Naive B cell (primary cell): ENCODE measurements around the gene CPSF2. TPM values are rescaled to one million over a fixed set of nuclear protein-coding genes. Genes with fewer than 3 reads are reported as not detected.

Experiments used
- ATAC-seq, 2 donors: fragments of 150-1000 bp; cut with Tn5 transposase; 2 replicates each; pipeline ENCODE4 v1.10.0; 2021; ENCODE audit warnings: low read depth in 2 of 2, mild to moderate bottlenecking in 2 of 2, moderate library complexity in 2 of 2
- DNase-seq: peaks from one replicate; pipeline ENCODE4 v3.0.0; 2022
- H3K27ac Mint-ChIP-seq, 6 donors: one replicate each; pipeline ENCODE4 v1.8.0; 2020 to 2022; ENCODE audit warnings: mild to moderate bottlenecking in 6 of 6, mixed read lengths in 6 of 6, moderate library complexity in 5 of 6, inconsistent platforms in 2 of 6
- H3K27me3 Mint-ChIP-seq, 3 donors: one replicate each; pipeline ENCODE4 v1.8.0; 2021 to 2022; ENCODE audit warnings: mixed read lengths in 3 of 3, mild to moderate bottlenecking in 1 of 3
- H3K36me3 Mint-ChIP-seq, 2 donors: one replicate each; pipeline ENCODE4 v1.8.0; 2020 to 2022; ENCODE audit warnings: mixed read lengths in 2 of 2, inconsistent platforms in 1 of 2, mild to moderate bottlenecking in 1 of 2
- H3K4me1 Mint-ChIP-seq, 3 donors: one replicate each; pipeline ENCODE4 v1.8.0; 2020 to 2022; ENCODE audit warnings: mixed read lengths in 3 of 3, inconsistent platforms in 1 of 3, mild to moderate bottlenecking in 1 of 3, moderate library complexity in 1 of 3
- H3K4me3 Mint-ChIP-seq, 8 donors: one replicate each; pipeline ENCODE4 v1.8.0; 2020 to 2022; ENCODE audit warnings: mild to moderate bottlenecking in 8 of 8, mixed read lengths in 8 of 8, moderate library complexity in 8 of 8, inconsistent platforms in 2 of 8
- H3K9me3 Mint-ChIP-seq, 7 donors: one replicate each; pipeline ENCODE4 v1.8.0; 2020 to 2022; ENCODE audit warnings: mixed read lengths in 7 of 7, mild to moderate bottlenecking in 5 of 7, inconsistent platforms in 2 of 7, moderate library complexity in 1 of 7
- polyA plus RNA-seq, 6 donors: library from polyadenylated mRNA; unstranded; fragments of 300-500 nt; fragmentation: Illumina TruSeq; gene quantifications; one replicate each; pipeline ENCODE4 v1.2.3, GENCODE V29; 2021; ENCODE audit warnings: low read depth in 6 of 6

CPSF2 gene
- polyA plus RNA-seq, 6 donors from 2014 or later, result 14.4 to 27.9 (median 20.5) TPM

DNA sequence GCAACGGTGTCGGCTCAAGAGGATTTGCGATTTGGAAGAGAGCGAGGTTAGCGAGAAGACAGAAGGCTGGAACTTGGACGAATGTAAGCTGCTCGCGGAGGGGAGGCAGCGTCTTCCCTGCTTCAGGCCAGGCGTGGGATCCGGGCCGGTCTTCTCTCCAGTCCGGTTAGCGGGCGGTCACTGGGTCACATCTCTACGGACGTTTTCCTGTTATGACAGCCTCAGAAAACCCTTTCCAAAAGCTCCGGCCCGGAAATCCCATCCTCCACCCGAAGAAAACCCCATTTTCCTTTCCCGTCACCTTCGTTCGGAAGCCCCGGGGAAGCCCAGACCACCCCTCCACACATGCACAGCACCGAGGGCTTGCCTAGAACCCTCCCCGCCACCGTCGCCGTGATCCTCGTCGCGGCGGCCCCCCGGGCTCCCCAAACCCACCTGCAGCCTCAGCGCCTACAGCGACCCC lies 531 bp upstream of the CPSF2 start:
- Mint-ChIP-seq H3K36me3 (peaks cover 0 to 10% of the 10 kb centered on the region in 2 donors), H3K4me1 (peaks cover 29 to 59% (median 36%) of the 10 kb centered on the region in 3 donors)
- DNase-seq, result peak; percentile 11

DNA sequence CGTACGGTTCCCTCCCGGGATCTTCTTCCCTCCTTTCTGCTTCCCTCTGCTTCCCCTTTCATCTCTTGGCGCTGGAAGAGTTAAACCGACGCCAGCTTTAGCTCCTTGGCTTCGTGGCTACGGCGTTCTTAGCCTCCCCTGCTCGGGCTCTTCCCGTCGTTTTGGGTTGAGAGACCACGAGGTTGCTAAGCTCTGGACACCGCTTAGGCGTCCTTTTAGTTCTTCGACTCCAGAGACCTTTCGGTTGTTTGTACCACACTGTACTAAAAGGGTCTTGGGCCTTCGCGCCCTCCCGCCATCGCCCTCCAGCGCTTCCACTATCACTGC lies 545 bp downstream of the CPSF2 start:
- Mint-ChIP-seq H3K4me3 (peak overlapping the region; percentile 91 to 100 (median 99)), H3K27me3 (no peaks in the 10 kb centered on the region), H3K27ac (peak overlapping the region; percentile 95 to 100 (median 100)), H3K36me3 (peaks cover 5 to 16% of the 10 kb centered on the region in 2 donors), H3K9me3 (no peaks in the 10 kb centered on the region), H3K4me1 (peaks cover 35 to 56% (median 43%) of the 10 kb centered on the region in 3 donors)
- no peak for DNase-seq
- ATAC-seq, result peak in 1 of 2 donors; percentile 4

More for the DNA sequence above, 531 bp upstream of the CPSF2 start:
- Mint-ChIP-seq H3K4me3 (peak overlapping the region; percentile 91 to 100 (median 99)), H3K27me3 (no peaks in the 10 kb centered on the region), H3K9me3 (no peaks in the 10 kb centered on the region), H3K27ac (peak overlapping the region; percentile 95 to 100 (median 100))
- peak; percentile 11 to 15 for ATAC-seq

DNA sequence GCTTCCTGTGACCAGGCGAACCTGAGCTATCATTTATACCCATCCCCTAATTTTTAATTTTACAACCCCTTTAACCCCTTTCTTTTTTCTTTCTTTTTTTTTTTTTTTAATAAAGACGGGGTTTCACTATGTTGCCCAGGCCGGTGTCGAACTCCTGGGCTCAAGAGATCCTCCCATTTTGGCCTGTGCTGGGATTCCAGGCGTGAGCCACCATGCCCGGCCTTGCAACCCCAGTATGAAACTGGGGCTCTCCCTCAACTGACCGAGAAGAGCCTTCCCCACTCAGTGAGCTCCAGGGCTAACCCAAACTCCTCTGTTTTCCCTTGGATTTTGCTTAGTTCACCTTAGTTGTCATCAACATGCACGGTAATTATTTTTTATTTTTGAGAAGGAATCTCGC lies 992 bp downstream of the CPSF2 start:
- Mint-ChIP-seq H3K4me3 (peak overlapping the region; percentile 91 to 100 (median 99)), H3K27ac (peak overlapping the region; percentile 93 to 100 (median 100)), H3K4me1 (peaks cover 39 to 58% (median 43%) of the 10 kb centered on the region in 3 donors), H3K9me3 (no peaks in the 10 kb centered on the region), H3K27me3 (no peaks in the 10 kb centered on the region), H3K36me3 (peaks cover 7 to 20% of the 10 kb centered on the region in 2 donors)
- ATAC-seq (no peak), DNase-seq (no peak)

DNA sequence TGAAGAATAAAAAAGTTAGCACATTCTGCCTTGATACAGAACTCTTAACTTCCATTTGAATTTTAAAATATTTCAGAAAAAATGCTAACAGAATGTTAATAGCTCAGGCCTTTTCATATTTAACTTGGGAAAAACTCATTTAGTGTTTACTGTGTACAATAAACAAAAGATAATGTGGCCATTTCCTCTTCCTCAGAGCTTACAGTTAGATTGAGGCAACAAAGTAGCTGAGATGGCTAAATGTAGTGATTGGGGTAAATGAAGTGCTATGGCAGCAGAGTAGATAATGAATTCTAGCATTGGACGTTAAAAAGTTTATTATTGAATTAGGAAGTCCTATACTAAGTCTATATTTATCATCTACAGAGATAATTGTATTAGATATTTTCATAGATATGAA lies 12.7 kb downstream of the CPSF2 start:
- no peak overlapping the region for H3K27ac Mint-ChIP-seq
- H3K27me3 Mint-ChIP-seq, result no peaks in the 10 kb centered on the region
- peaks cover 3 to 7% (median 6%) of the 10 kb centered on the region in 3 donors for H3K4me1 Mint-ChIP-seq
- DNase-seq (no peak), ATAC-seq (no peak)
- H3K36me3 Mint-ChIP-seq, result peaks cover 13 to 19% of the 10 kb centered on the region in 2 donors
- no peaks in the 10 kb centered on the region for H3K9me3 Mint-ChIP-seq
- H3K4me3 Mint-ChIP-seq, result no peak overlapping the region

DNA sequence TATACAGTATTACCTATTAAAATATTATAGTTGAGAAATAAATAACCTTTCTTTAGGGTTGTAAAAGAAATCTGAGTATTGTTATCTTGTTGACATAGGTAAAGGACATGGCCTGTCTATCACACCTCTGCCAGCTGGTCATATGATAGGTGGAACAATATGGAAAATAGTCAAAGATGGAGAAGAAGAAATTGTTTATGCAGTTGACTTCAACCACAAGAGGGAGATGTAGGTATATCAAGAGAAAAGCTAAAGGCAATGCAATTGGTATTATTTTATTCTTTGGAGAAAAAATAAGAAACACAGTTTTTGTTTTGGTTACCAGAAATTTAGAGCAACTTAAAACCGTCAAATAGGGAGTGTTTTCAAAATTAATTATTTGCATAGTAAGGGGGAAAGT lies 13.5 kb downstream of the CPSF2 start:
- H3K36me3 Mint-ChIP-seq, result peaks cover 13 to 19% of the 10 kb centered on the region in 2 donors
- ATAC-seq (no peak), DNase-seq (no peak)
- no peaks in the 10 kb centered on the region for H3K9me3 Mint-ChIP-seq
- no peaks in the 10 kb centered on the region for H3K27me3 Mint-ChIP-seq
- H3K4me3 Mint-ChIP-seq, result no peak overlapping the region
- H3K27ac Mint-ChIP-seq, result peak overlapping the region in 1 of 6 donors; percentile 9
- peaks cover 0 to 2% (median under 1%) of the 10 kb centered on the region in 3 donors for H3K4me1 Mint-ChIP-seq

DNA sequence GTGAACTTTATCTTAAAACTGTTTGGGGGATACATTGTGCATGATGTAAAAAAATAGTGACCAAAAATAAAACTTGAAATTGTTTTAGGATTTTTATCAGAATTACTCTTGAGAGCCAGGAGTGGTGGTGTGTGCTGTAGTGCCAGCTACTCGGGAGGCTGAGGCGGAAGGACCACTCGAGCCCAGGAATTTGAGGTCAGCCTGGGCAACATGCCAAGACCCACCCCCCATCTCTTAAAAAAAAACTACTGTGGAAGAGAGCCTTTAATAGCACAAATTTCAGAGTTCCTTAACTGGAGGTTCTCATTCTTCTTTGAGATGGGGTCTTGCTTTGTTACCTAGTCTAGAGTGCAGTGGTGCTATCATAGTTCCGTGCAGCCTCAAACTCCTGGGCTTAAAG lies 21.5 kb downstream of the CPSF2 start:
- no peaks in the 10 kb centered on the region for H3K27me3 Mint-ChIP-seq
- no peak overlapping the region for H3K27ac Mint-ChIP-seq
- H3K4me1 Mint-ChIP-seq, result peaks cover 5 to 13% (median 11%) of the 10 kb centered on the region in 3 donors
- no peaks in the 10 kb centered on the region for H3K9me3 Mint-ChIP-seq
- peaks cover 28 to 39% of the 10 kb centered on the region in 2 donors for H3K36me3 Mint-ChIP-seq
- no peak for DNase-seq
- ATAC-seq, result no peak
- H3K4me3 Mint-ChIP-seq, result no peak overlapping the region

DNA sequence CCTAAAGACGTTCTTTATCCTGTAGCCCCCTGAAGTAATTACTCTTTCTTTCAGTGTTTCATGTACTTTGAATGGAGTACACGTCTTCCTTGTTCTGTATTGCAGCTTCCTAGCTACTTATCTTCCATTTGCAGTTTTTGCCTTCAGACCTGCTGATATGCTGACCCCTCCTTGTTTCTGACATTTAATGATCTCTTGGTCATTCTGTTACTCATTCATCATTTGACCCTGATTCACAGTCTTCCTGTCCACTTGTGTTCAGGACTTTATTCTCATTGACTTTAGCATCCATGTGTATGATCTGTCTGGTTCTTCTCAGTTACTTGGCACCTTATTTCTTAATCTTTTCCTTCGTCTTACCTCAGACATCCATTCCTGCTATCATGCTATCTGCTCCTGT lies 22.2 kb downstream of the CPSF2 start:
- peaks cover 28 to 39% of the 10 kb centered on the region in 2 donors for H3K36me3 Mint-ChIP-seq
- H3K4me1 Mint-ChIP-seq, result peaks cover 5 to 15% (median 11%) of the 10 kb centered on the region in 3 donors
- H3K9me3 Mint-ChIP-seq, result no peaks in the 10 kb centered on the region
- no peak for ATAC-seq
- no peak for DNase-seq
- H3K27me3 Mint-ChIP-seq, result no peaks in the 10 kb centered on the region
- no peak overlapping the region for H3K4me3 Mint-ChIP-seq
- no peak overlapping the region for H3K27ac Mint-ChIP-seq

DNA sequence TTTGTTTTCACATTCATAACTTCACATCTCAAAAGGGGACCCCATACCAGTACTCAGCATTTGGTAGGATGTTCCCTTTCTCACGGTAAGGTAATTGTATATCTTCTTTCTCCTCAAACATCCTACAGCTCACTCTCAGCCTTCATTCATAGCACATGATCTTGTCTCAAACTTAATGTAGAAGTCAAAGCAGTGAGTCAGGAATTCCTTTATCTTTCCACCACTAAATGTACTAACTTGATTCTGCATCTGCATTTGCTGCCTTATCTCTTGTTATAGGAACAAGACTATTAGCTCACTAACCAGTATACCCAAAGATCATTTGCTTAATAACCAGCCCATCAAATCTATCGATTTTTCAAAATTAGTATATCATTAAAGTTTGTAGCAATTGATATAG lies 22.9 kb downstream of the CPSF2 start:
- Mint-ChIP-seq H3K27me3 (no peaks in the 10 kb centered on the region), H3K4me3 (no peak overlapping the region), H3K27ac (peak overlapping the region in 1 of 6 donors; percentile 61), H3K4me1 (peaks cover 5 to 15% (median 11%) of the 10 kb centered on the region in 3 donors), H3K9me3 (no peaks in the 10 kb centered on the region), H3K36me3 (peaks cover 28 to 39% of the 10 kb centered on the region in 2 donors)
- DNase-seq, result no peak
- ATAC-seq, result no peak

DNA sequence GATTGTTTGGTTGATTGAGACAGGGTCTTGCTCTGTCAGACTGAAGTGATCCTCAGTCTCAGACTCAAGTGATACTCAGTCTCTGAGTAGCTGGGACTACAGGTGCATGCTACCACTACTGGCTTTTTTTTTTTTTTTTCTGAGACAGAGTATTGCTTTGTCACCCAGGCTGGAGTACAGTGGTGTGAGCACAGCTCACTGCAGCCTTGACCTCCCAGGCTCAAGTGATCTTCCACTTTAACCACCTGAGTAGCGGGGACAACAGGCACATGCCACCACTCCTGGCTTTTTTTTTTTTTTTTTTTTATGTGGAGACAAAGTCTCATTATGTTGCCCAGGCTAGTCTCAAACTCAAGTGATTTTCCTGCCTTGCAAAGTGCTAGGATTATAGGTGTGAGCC lies 31.8 kb downstream of the CPSF2 start:
- DNase-seq (no peak), ATAC-seq (no peak)
- Mint-ChIP-seq H3K4me3 (no peak overlapping the region), H3K4me1 (peaks cover 0 to 2% (median 0%) of the 10 kb centered on the region in 3 donors), H3K27ac (no peak overlapping the region), H3K36me3 (peaks cover 19 to 27% of the 10 kb centered on the region in 2 donors), H3K9me3 (no peaks in the 10 kb centered on the region), H3K27me3 (no peaks in the 10 kb centered on the region)

DNA sequence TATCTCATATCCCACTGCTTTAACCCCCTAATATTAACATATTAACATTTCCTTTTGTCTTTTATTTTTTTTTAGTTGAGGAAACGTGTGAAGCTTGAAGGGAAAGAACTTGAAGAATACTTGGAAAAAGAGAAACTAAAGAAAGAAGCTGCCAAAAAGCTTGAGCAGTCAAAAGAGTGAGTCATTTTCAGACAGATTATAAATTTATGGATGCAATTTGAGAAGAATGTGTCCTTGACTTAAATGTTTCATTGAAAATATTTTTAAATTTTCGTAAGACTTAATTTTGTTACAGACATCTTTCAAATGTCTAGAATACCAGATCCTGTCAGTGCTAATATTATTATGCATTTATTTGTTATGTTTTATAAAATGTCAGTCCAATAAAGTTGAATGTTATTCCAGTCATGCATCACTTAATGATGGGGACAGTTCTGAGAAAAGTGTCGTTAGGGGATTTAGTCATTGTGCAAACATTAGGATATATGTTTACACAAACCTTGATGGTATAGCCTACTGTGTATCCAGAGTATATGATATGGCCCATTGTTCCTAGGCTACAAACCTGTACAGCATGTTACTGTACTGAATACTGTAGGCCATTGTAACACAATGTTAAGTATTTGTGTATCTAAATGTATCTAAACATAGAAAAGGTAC lies 32.6 kb downstream of the CPSF2 start:
- no peak for ATAC-seq
- H3K4me1 Mint-ChIP-seq, result peaks cover 0 to 2% (median 0%) of the 10 kb centered on the region in 3 donors
- H3K9me3 Mint-ChIP-seq, result no peaks in the 10 kb centered on the region
- no peak overlapping the region for H3K27ac Mint-ChIP-seq
- H3K4me3 Mint-ChIP-seq, result no peak overlapping the region
- no peak for DNase-seq
- no peaks in the 10 kb centered on the region for H3K27me3 Mint-ChIP-seq
- peaks cover 26 to 27% of the 10 kb centered on the region in 2 donors for H3K36me3 Mint-ChIP-seq

DNA sequence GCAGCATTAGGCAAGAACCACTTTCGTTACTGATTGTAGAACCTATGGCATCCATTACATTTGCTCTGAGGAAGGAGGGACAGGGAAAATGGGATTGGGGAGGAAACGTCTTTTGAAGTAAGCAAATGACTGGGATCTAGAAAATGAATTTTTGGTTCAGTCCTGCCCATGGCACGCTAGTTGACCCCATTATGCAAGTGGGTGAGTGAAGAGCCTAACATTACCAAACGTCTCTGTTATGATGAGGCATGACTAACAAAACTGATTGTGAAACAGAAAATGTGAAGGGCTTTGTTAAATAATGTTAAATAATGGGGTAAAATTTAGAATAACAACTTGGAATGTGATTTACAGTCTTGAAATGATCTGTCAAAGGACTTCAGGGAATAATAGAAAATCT lies 38.9 kb downstream of the CPSF2 start:
- DNase-seq, result no peak
- Mint-ChIP-seq H3K27me3 (no peaks in the 10 kb centered on the region), H3K4me1 (no peaks in the 10 kb centered on the region), H3K9me3 (peaks cover 0 to 16% (median 9%) of the 10 kb centered on the region in 7 donors), H3K36me3 (peaks cover 36 to 52% of the 10 kb centered on the region in 2 donors), H3K27ac (no peak overlapping the region), H3K4me3 (no peak overlapping the region)
- no peak for ATAC-seq

DNA sequence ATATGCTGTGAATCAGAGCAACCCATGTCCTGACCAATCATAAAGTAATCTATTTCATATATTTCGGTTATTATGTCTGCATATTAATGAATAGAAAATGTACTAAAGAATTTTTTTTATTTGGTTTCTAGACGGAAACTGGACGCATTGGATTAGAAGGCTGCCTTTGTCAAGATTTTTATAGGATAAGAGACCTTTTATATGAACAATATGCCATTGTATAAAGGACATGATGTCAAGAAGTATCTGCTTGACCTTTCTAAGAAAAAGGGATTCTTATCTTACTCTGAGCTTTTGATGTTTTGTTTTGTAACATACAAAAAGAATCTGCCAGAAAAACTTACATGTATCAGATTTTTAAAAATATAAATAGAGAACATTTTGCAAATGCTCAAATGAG lies 39.8 kb downstream of the CPSF2 start:
- no peak overlapping the region for H3K27ac Mint-ChIP-seq
- peaks cover 0 to 17% (median 9%) of the 10 kb centered on the region in 7 donors for H3K9me3 Mint-ChIP-seq
- H3K27me3 Mint-ChIP-seq, result no peaks in the 10 kb centered on the region
- H3K4me1 Mint-ChIP-seq, result no peaks in the 10 kb centered on the region
- ATAC-seq (no peak), DNase-seq (no peak)
- peaks cover 36 to 52% of the 10 kb centered on the region in 2 donors for H3K36me3 Mint-ChIP-seq
- no peak overlapping the region for H3K4me3 Mint-ChIP-seq

DNA sequence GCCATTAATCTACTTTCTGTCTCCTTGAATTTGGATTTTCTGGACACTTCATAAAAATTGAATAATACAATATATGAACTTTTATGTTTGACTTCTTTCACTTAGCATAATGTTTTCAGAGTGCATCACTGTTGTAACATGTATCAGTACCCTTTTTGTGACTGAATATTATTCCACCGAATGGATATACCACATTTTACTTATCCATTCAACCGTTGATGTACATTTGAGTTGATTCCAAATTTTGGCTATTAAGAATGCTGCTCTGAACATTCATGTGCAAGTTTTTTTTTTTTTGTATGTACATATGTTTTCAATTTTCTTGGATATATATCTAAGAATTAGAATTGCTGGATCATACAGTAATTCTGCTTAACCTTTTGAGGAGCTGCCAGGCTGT lies 43.2 kb downstream of the CPSF2 start:
- Mint-ChIP-seq H3K4me1 (no peaks in the 10 kb centered on the region), H3K27ac (peak overlapping the region in 2 of 6 donors; percentile 3 to 38), H3K27me3 (no peaks in the 10 kb centered on the region), H3K36me3 (peaks cover 19 to 38% of the 10 kb centered on the region in 2 donors), H3K9me3 (peaks cover 0 to 17% (median 10%) of the 10 kb centered on the region in 7 donors), H3K4me3 (no peak overlapping the region)
- ATAC-seq (no peak), DNase-seq (no peak)

DNA sequence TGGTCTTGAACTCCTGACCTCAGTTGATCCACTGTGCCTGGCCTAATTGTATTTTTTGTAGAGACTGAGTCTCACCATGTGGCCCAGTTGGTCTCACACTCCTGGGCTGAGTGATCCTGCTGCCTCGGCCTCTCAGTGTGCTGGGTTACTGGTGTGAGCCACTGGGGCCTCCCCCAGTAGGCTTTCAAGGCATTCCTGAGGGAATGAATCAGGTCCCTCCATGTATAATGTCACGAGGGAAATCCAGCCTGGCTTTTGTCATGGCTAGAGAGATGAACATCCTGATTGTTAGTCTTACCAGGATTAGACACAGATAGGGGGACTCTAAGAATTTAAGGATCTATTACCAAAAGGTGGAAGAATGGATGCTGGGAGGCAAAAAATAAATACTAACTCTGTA lies 51.9 kb downstream of the CPSF2 start:
- ATAC-seq (no peak), DNase-seq (no peak)
- Mint-ChIP-seq H3K27ac (no peak overlapping the region), H3K4me1 (no peaks in the 10 kb centered on the region), H3K27me3 (no peaks in the 10 kb centered on the region), H3K4me3 (no peak overlapping the region), H3K9me3 (peaks cover 0 to 6% (median 0%) of the 10 kb centered on the region in 7 donors), H3K36me3 (no peaks in the 10 kb centered on the region)
